Measurements from ENCODE around the gene ASAP3.
A peak's percentile ranks its signal among the peaks of the same experiment; 100 is the strongest.

ASAP3 gene

GRCh38 chr1:23483321-23484252 is at the start of gene ASAP3:
Gene ASAP3 (minus strand): TSS chr1:23484179. CDS start chr1:23484133, 46 bp downstream.
- DNase-seq = peak; percentile 5

GRCh38 chr1:23533246-23534023 is 49.5 kb upstream of the ASAP3 start:
- DNase-seq = no peak

GRCh38 chr1:23531562-23532094 is 47.6 kb upstream of the ASAP3 start:
- no peak for DNase-seq

- peak; percentile 76 for DNase-seq
Measured at GRCh38 chr1:23530747-23531561, 47.0 kb upstream of the ASAP3 start, which contains the start of gene E2F2. Gene E2F2 (minus strand): TSS chr1:23531233. CDS start chr1:23530793, 440 bp downstream.

- no peak for DNase-seq
Measured at GRCh38 chr1:23530087-23530746, 46.2 kb upstream of the ASAP3 start.

- DNase-seq = no peak
Measured at GRCh38 chr1:23529146-23530086, 45.4 kb upstream of the ASAP3 start.

GRCh38 chr1:23528250-23528978 is 44.4 kb upstream of the ASAP3 start:
- DNase-seq = peak; percentile 73

- DNase-seq = no peak
Measured at GRCh38 chr1:23527900-23528249, 43.9 kb upstream of the ASAP3 start.

- no peak for DNase-seq
Measured at GRCh38 chr1:23527366-23527765, 43.4 kb upstream of the ASAP3 start.

- DNase-seq = no peak
Measured at GRCh38 chr1:23526329-23527041, 42.5 kb upstream of the ASAP3 start.

- peak; percentile 39 for DNase-seq
Measured at GRCh38 chr1:23525558-23526250, 41.7 kb upstream of the ASAP3 start.

GRCh38 chr1:23524716-23525401 is 40.9 kb upstream of the ASAP3 start:
- peak; percentile 58 for DNase-seq

- DNase-seq = no peak
Measured at GRCh38 chr1:23524163-23524562, 40.2 kb upstream of the ASAP3 start.

GRCh38 chr1:23522244-23522982 is 38.4 kb upstream of the ASAP3 start:
- DNase-seq = no peak

- no peak for DNase-seq
Measured at GRCh38 chr1:23521588-23521987, 37.6 kb upstream of the ASAP3 start.

- DNase-seq = no peak
Measured at GRCh38 chr1:23517581-23517980, 33.6 kb upstream of the ASAP3 start.

GRCh38 chr1:23515905-23516304 is 31.9 kb upstream of the ASAP3 start:
- DNase-seq = no peak

Measured in NCI-H2029 (cell line).